PC-3 (cell line): Measurements from ENCODE around the gene HRH2. TPM values are rescaled to one million over a fixed set of nuclear protein-coding genes. Genes with fewer than 3 reads are reported as not detected.

Source experiments
- ATAC-seq: fragments of 200-7000 bp; cut with Tn5 transposase; 2 replicates; pipeline ENCODE4 v1.9.1; 2020; ENCODE audit warnings: mild to moderate bottlenecking, moderate library complexity
- BruUV-seq: library from RNA; stranded (reverse); fragments of 400-500 nt; replicated peaks from 2 replicates; lab custom pipeline; 2021; lab: Mats Ljungman, UMichigan
- CTCF ChIA-PET: fragments of 300-600 bp; sonication (Branson Sonifier 250); formaldehyde crosslinking; loops from one replicate; lab custom pipeline; 2022; ENCODE audit warnings: antibody characterized with exemption; lab: Charles Lee
- POLR2A ChIA-PET: fragments of 300-600 bp; sonication (Branson Sonifier 250); formaldehyde crosslinking; loops from one replicate; lab custom pipeline; 2022; ENCODE audit warnings: antibody characterized with exemption; ENCODE audit not compliant: unreplicated experiment; lab: Charles Lee
- DNase-seq: peaks from one replicate; pipeline ENCODE4 v3.0.0-alpha.2; 2015
- H2AFZ ChIP-seq: fragments of 300-600 bp; sonication (generic); 2 replicates; pipeline ENCODE4 v1.6.0; 2016; ENCODE audit warnings: antibody characterized with exemption, low read length
- H3F3A ChIP-seq: fragments of 300-600 bp; sonication (generic); one replicate; pipeline ENCODE4 v1.6.0; 2017; ENCODE audit warnings: antibody characterized with exemption, low read length, control low read depth, mild to moderate bottlenecking; ENCODE audit not compliant: unreplicated experiment
- H3K27ac ChIP-seq: fragments of 300-600 bp; sonication (generic); 2 replicates; pipeline ENCODE4 v1.5.1; 2016; ENCODE audit warnings: mild to moderate bottlenecking, low read length
- H3K27me3 ChIP-seq: fragments of 300-600 bp; sonication (generic); 2 replicates; pipeline ENCODE4 v1.6.1; 2016; ENCODE audit warnings: low read length, mixed read lengths
- H3K36me3 ChIP-seq: fragments of 300-600 bp; sonication (generic); 2 replicates; pipeline ENCODE4 v1.6.1; 2016; ENCODE audit warnings: low read depth, mixed run types, low read length, mixed read lengths
- H3K4me1 ChIP-seq: fragments of 300-600 bp; sonication (generic); 2 replicates; pipeline ENCODE4 v1.5.1; 2016; ENCODE audit warnings: low read length; ENCODE audit not compliant: insufficient read depth
- H3K4me2 ChIP-seq: fragments of 300-600 bp; sonication (generic); 2 replicates; pipeline ENCODE4 v1.6.0; 2016; ENCODE audit warnings: low read length
- H3K4me3 ChIP-seq: fragments of 300-600 bp; sonication (generic); 2 replicates; pipeline ENCODE4 v1.5.1; 2016; ENCODE audit warnings: mild to moderate bottlenecking, low read length, mixed read lengths
- H3K79me2 ChIP-seq: fragments of 300-600 bp; sonication (generic); 2 replicates; pipeline ENCODE4 v1.6.1; 2017; ENCODE audit warnings: low read length, mixed read lengths
- H3K9ac ChIP-seq: fragments of 300-600 bp; sonication (generic); 2 replicates; pipeline ENCODE4 v1.6.0; 2016; ENCODE audit warnings: mild to moderate bottlenecking, low read length
- H3K9me2 ChIP-seq: fragments of 300-600 bp; sonication (generic); replicated peaks from 2 replicates; pipeline ENCODE4 v1.6.1; 2016; ENCODE audit warnings: mixed run types, low read length, mixed read lengths
- H3K9me3 ChIP-seq: fragments of 300-600 bp; sonication (generic); 2 replicates; pipeline ENCODE4 v1.6.1; 2016; ENCODE audit warnings: low read length, mixed read lengths
- H4K20me1 ChIP-seq: fragments of 300-600 bp; sonication (generic); 2 replicates; pipeline ENCODE4 v1.6.1; 2016; ENCODE audit warnings: low read length, mixed read lengths
- EZH2 ChIP-seq: fragments of 300-600 bp; sonication (generic); IDR thresholded peaks from one replicate; pipeline ENCODE4 v1.6.1; 2017; ENCODE audit warnings: antibody characterized with exemption, mild to moderate bottlenecking, low read length; ENCODE audit not compliant: unreplicated experiment
- EZH2phosphoT487 ChIP-seq: fragments of 300-600 bp; sonication (generic); IDR thresholded peaks from 2 replicates; pipeline ENCODE4 v1.6.1; 2018; ENCODE audit warnings: mild to moderate bottlenecking, antibody characterized with exemption, low read length, borderline replicate concordance
- intact Hi-C: fragments of 100-400 bp; cut with micrococcal nuclease; formaldehyde crosslinking; loops from 2 replicates; pipeline ENCODE4 v1.9.0; 2023
- total RNA-seq: library from RNA; depleted of rRNA; stranded (reverse); fragments of >200 nt; gene quantifications from 2 replicates; pipeline ENCODE4 v1.2.3, GENCODE V29; 2014
- TF ChIP-seq, protein P1 (sequence below): fragments of 300-600 bp; sonication (generic); conservative IDR thresholded peaks from 2 replicates; pipeline ENCODE4 v1.5.1; 2017; ENCODE audit warnings: antibody characterized with exemption, low read depth, mild to moderate bottlenecking, low read length

The HRH2 gene
- total RNA-seq, 1 experiment from 2014 or later, result not detected

DNA sequence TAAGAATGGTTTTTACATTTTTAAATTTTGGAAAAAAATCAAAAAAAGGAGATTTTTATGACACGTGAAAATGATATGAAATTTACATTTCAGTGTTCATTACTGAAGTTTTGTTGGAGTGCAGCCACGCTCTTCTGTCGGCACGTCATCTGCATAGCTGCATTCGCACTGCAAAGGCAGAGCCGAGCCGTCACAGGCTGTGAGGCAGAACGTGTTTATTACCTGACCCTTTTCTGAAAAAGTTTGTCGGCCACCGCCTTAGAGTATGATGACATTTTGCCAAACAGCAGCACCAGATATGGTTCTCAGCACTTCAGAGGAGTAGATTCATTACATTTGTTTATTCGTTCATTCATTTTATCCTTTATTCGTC is 24.1 kb downstream of the HRH2 start:
- no peaks in the 10 kb centered on the region for H3K9me2 ChIP-seq
- no peak overlapping the region for H3K9ac ChIP-seq
- H4K20me1 ChIP-seq, result no peaks in the 10 kb centered on the region
- DNase-seq (no peak), ATAC-seq (no peak)
- no peaks in the 10 kb centered on the region for H3K4me1 ChIP-seq
- H3K27me3 ChIP-seq, result peaks cover 79% of the 10 kb centered on the region
- no peaks in the 10 kb centered on the region for H3F3A ChIP-seq
- no peak overlapping the region for H3K4me3 ChIP-seq
- CTCF ChIA-PET, result no interaction called here
- no peaks in the 10 kb centered on the region for H3K79me2 ChIP-seq
- BruUV-seq, result no TSS peak
- H3K27ac ChIP-seq, result no peak overlapping the region
- no peak overlapping the region for H3K4me2 ChIP-seq
- no peaks in the 10 kb centered on the region for H3K9me3 ChIP-seq
- TF ChIP-seq, protein P1, sequence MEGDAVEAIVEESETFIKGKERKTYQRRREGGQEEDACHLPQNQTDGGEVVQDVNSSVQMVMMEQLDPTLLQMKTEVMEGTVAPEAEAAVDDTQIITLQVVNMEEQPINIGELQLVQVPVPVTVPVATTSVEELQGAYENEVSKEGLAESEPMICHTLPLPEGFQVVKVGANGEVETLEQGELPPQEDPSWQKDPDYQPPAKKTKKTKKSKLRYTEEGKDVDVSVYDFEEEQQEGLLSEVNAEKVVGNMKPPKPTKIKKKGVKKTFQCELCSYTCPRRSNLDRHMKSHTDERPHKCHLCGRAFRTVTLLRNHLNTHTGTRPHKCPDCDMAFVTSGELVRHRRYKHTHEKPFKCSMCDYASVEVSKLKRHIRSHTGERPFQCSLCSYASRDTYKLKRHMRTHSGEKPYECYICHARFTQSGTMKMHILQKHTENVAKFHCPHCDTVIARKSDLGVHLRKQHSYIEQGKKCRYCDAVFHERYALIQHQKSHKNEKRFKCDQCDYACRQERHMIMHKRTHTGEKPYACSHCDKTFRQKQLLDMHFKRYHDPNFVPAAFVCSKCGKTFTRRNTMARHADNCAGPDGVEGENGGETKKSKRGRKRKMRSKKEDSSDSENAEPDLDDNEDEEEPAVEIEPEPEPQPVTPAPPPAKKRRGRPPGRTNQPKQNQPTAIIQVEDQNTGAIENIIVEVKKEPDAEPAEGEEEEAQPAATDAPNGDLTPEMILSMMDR, result no peak
- TF ChIP-seq EZH2phosphoT487 (no peak), EZH2 (no peak)
- H2AFZ ChIP-seq, result no peak overlapping the region
- intact Hi-C loops, result no loop called here
- H3K36me3 ChIP-seq, result no peaks in the 10 kb centered on the region
- POLR2A ChIA-PET, result no interaction called here

- TF ChIP-seq, protein P1, result no peak
- no peak for TF ChIP-seq EZH2
- no peak for TF ChIP-seq EZH2phosphoT487
Observed at GRCh38 chr5:175682664-175683063, 24.8 kb downstream of the HRH2 start.

DNA sequence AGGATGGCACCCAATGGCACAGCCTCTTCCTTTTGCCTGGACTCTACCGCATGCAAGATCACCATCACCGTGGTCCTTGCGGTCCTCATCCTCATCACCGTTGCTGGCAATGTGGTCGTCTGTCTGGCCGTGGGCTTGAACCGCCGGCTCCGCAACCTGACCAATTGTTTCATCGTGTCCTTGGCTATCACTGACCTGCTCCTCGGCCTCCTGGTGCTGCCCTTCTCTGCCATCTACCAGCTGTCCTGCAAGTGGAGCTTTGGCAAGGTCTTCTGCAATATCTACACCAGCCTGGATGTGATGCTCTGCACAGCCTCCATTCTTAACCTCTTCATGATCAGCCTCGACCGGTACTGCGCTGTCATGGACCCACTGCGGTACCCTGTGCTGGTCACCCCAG is 25.4 kb downstream of the HRH2 start:
- ATAC-seq (no peak), DNase-seq (no peak)
- Histone ChIP-seq H4K20me1 (no peaks in the 10 kb centered on the region), H3K9ac (no peak overlapping the region), H2AFZ (no peak overlapping the region), H3K4me1 (no peaks in the 10 kb centered on the region), H3K9me3 (no peaks in the 10 kb centered on the region), H3K4me3 (no peak overlapping the region), H3K36me3 (no peaks in the 10 kb centered on the region), H3K9me2 (no peaks in the 10 kb centered on the region), H3K79me2 (no peaks in the 10 kb centered on the region), H3K27me3 (peaks cover 79% of the 10 kb centered on the region), H3K4me2 (no peak overlapping the region), H3K27ac (no peak overlapping the region), H3F3A (no peaks in the 10 kb centered on the region)
- no TSS peak for BruUV-seq
- ChIA-PET CTCF (no interaction called here), POLR2A (no interaction called here)
- intact Hi-C loops, result no loop called here
- TF ChIP-seq EZH2phosphoT487 (no peak), EZH2 (no peak)
- TF ChIP-seq, protein P1, result no peak

More at GRCh38 chr5:175682664-175683063, 24.8 kb downstream of the HRH2 start:
- POLR2A ChIA-PET, result no interaction called here
- Histone ChIP-seq H3K79me2 (no peaks in the 10 kb centered on the region), H3K36me3 (no peaks in the 10 kb centered on the region), H3K4me1 (no peaks in the 10 kb centered on the region), H3K9me2 (no peaks in the 10 kb centered on the region), H3K4me2 (no peak overlapping the region), H3F3A (no peaks in the 10 kb centered on the region), H4K20me1 (no peaks in the 10 kb centered on the region), H3K4me3 (no peak overlapping the region), H3K9me3 (no peaks in the 10 kb centered on the region), H3K27ac (no peak overlapping the region), H2AFZ (no peak overlapping the region), H3K27me3 (peaks cover 79% of the 10 kb centered on the region), H3K9ac (no peak overlapping the region)
- ATAC-seq (no peak), DNase-seq (no peak)
- BruUV-seq, result no TSS peak
- CTCF ChIA-PET, result no interaction called here
- intact Hi-C loops, result no loop called here
